ENCODE data around the gene SLC25A53.
"Not testable (repeated sequence)": the region's sequence is repeated elsewhere in the genome, so short reads cannot be mapped to it uniquely, and the experiment has no call there.

- TF ChIP-seq CTCF, POLR2A (IDR thresholded peaks at IDR 0.05): not testable (repeated sequence)
Observed at GRCh38 chrX:104062636-104063035, 94.2 kb downstream of the SLC25A53 start.

Data from thyroid gland (tissue), 4 donors.